Non-pigmented ciliary epithelial cell (primary cell): Measurements from ENCODE around the gene CHML.

Experiments
- DNase-seq: peaks from one replicate; pipeline ENCODE4 v3.0.0-alpha.2; 2010; ENCODE audit warnings: low read depth

Gene CHML

GRCh38 chr1:241590719-241591118 is 49.5 kb downstream of the CHML start:
- no peak for DNase-seq
